ENCODE results near the gene CLIP1. TPM values are rescaled to one million over a fixed set of nuclear protein-coding genes. Genes with fewer than 3 reads are reported as not detected.

Gene CLIP1
- total RNA-seq, 3 donors from 2014 or later (not counting 1 experiment from before 2014, with no cell fraction given) = 67.1 to 88.5 (median 69.1) TPM

DNA sequence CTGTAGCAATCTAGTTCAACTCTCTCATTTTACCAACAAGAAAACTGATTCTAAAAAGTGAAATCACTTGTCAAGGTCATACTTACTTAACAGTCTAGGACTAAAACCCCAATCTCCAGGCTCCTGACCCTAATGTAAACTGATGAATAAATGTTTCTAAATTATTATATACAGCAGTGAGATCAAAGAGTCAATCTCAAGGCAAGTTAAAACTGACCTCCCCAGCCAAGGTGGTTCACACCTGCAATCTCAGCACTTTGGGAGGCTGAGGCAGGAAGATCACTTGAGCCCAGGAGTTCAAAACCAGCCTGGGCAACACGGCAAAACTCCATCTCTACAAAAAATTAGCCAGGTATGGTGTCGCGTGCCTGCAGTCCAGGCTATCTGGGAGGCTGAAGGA, 15.3 kb downstream of the CLIP1 start:
- Histone ChIP-seq H3K4me1 (ENCODE audit: control insufficient read depth, insufficient read depth, low read length) (peaks cover 2% of the 10 kb centered on the region), H3K27ac (ENCODE audit: low read length) (no peak overlapping the region), H3K9me3 (ENCODE audit: control insufficient read depth, insufficient read depth, low read length) (no peaks in the 10 kb centered on the region), H3K4me3 (ENCODE audit: low read length) (no peak overlapping the region), H3K27me3 (ENCODE audit: control insufficient read depth, insufficient read depth, low read length) (no peaks in the 10 kb centered on the region), H3K36me3 (ENCODE audit: control insufficient read depth, insufficient read depth, low read length) (no peaks in the 10 kb centered on the region)
- peak overlapping the region; percentile 45 to 57 for H3K27ac Mint-ChIP-seq
- intact Hi-C loops (cut with micrococcal nuclease) = no loop called here
- ATAC-seq (no peak), DNase-seq (no peak)
- H3K9me3 Mint-ChIP-seq = no peaks in the 10 kb centered on the region
- WGBS (ENCODE audit: insufficient coverage) = 94% methylated on average over 3 of the region's 3 CpGs
- TF ChIP-seq, protein P1, sequence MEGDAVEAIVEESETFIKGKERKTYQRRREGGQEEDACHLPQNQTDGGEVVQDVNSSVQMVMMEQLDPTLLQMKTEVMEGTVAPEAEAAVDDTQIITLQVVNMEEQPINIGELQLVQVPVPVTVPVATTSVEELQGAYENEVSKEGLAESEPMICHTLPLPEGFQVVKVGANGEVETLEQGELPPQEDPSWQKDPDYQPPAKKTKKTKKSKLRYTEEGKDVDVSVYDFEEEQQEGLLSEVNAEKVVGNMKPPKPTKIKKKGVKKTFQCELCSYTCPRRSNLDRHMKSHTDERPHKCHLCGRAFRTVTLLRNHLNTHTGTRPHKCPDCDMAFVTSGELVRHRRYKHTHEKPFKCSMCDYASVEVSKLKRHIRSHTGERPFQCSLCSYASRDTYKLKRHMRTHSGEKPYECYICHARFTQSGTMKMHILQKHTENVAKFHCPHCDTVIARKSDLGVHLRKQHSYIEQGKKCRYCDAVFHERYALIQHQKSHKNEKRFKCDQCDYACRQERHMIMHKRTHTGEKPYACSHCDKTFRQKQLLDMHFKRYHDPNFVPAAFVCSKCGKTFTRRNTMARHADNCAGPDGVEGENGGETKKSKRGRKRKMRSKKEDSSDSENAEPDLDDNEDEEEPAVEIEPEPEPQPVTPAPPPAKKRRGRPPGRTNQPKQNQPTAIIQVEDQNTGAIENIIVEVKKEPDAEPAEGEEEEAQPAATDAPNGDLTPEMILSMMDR (IDR thresholded peaks at IDR 0.05) = no peak
- H3K4me1 Mint-ChIP-seq = peaks cover 12 to 17% of the 10 kb centered on the region in 2 donors
- H3K27me3 Mint-ChIP-seq (ENCODE audit: low read depth in 2 of 2) = no peaks in the 10 kb centered on the region
- no peaks in the 10 kb centered on the region for H3K36me3 Mint-ChIP-seq
- H3K4me3 Mint-ChIP-seq = no peak overlapping the region

DNA sequence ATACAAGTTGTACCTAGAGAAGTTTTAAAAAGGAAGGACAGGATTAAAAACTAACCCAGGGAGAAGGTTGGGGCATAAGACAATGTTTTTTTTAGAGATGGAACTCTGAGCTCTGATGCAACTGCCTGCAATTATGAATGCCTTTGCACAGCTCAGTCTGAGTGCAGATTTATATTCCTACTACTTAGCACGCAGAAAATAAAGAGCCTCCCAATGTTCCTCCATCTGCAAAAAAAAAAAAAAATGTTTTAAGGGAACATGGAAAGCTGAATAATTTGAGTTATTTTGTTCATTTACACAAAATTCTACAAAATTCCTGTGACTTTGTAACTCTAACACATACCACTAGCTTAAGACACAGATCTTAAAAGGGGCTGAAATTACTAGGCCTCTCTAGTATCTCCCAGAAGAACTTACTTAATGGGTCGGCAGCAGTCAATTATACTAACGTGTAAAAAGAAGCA, 15.7 kb downstream of the CLIP1 start:
- intact Hi-C loops (cut with micrococcal nuclease) = no loop called here

DNA sequence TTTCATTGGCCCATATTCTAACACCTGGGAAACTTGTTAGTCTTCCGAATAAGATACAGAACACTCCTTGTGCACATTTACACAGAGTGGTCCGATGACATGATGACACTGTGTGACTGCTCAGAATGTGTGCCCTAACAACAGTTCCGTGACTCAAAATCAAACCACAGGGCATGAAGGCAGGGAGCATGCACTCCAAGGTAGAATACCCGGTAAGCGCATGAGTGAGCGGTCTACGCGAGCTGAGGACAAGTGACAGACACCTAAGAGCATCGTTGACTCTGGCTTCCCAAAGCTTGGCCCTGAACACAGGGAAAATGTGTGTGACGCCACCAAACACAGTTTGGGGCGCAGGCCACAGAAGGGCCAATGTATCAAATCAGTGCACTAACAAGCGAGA, 18.6 kb downstream of the CLIP1 start:
- H3K9me3 ChIP-seq (ENCODE audit: control insufficient read depth, insufficient read depth, low read length) = no peaks in the 10 kb centered on the region
- ATAC-seq (no peak), DNase-seq (no peak)
- TF ChIP-seq, protein P1 (IDR thresholded peaks at IDR 0.05) = no peak
- Mint-ChIP-seq H3K27ac (no peak overlapping the region), H3K9me3 (no peaks in the 10 kb centered on the region), H3K27me3 (ENCODE audit: low read depth in 2 of 2) (no peaks in the 10 kb centered on the region), H3K4me3 (no peak overlapping the region), H3K4me1 (peaks cover 21 to 23% of the 10 kb centered on the region in 2 donors), H3K36me3 (no peaks in the 10 kb centered on the region)
- intact Hi-C loops (cut with micrococcal nuclease) = no loop called here
- H3K27me3 ChIP-seq (ENCODE audit: control insufficient read depth, insufficient read depth, low read length) = no peaks in the 10 kb centered on the region
- H3K4me1 ChIP-seq (ENCODE audit: control insufficient read depth, insufficient read depth, low read length) = peaks cover 11% of the 10 kb centered on the region
- no peaks in the 10 kb centered on the region for H3K36me3 ChIP-seq (ENCODE audit: control insufficient read depth, insufficient read depth, low read length)
- WGBS (ENCODE audit: insufficient coverage) = 93% methylated on average over 12 of the region's 12 CpGs
- no peak overlapping the region for H3K4me3 ChIP-seq (ENCODE audit: low read length)
- H3K27ac ChIP-seq (ENCODE audit: low read length) = no peak overlapping the region

More for the DNA sequence above, 15.7 kb downstream of the CLIP1 start:
- Histone ChIP-seq H3K4me1 (ENCODE audit: control insufficient read depth, insufficient read depth, low read length) (peaks cover 2% of the 10 kb centered on the region), H3K9me3 (ENCODE audit: control insufficient read depth, insufficient read depth, low read length) (no peaks in the 10 kb centered on the region), H3K36me3 (ENCODE audit: control insufficient read depth, insufficient read depth, low read length) (no peaks in the 10 kb centered on the region), H3K27ac (ENCODE audit: low read length) (no peak overlapping the region), H3K4me3 (ENCODE audit: low read length) (no peak overlapping the region), H3K27me3 (ENCODE audit: control insufficient read depth, insufficient read depth, low read length) (no peaks in the 10 kb centered on the region)
- Mint-ChIP-seq H3K27me3 (ENCODE audit: low read depth in 2 of 2) (no peaks in the 10 kb centered on the region), H3K36me3 (no peaks in the 10 kb centered on the region), H3K4me1 (peaks cover 12 to 17% of the 10 kb centered on the region in 2 donors), H3K27ac (peak overlapping the region; percentile 45 to 57), H3K4me3 (no peak overlapping the region), H3K9me3 (no peaks in the 10 kb centered on the region)
- DNase-seq (no peak), ATAC-seq (no peak)
- TF ChIP-seq, protein P1 (IDR thresholded peaks at IDR 0.05) = no peak
- no CpG with 5 or more reads among the region's 3 CpGs for WGBS (ENCODE audit: insufficient coverage)

DNA sequence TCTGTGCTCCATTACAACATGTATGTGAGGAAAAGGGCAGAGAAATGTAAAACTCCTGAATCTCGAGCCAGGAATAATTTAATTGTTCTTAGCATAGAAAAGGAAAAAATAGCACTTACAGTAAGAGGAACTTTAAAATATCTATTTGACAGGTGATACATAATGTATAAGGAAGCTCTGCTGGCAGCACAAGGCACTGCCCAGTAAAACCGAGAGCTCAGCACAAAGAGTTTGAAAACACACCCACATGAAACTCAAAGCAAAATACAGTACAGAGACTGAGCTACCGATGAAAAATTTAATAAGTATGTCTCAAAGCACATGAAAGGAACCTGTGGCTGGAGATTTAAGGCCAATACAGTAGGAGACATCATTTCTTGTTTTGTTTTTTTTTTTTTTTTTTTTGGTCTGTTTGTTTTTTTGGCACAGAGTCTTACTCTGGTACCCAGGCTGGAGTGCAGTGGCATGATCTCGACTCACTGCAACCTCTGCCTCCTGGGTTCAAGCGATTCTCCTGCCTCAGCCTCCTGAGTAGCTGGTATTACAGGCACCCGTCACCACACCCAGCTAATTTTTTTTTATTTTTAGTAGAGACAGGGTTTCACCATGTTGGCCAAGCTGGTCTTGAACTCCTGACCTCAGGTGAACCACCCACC, 19.2 kb downstream of the CLIP1 start:
- H3K27ac Mint-ChIP-seq = no peak overlapping the region
- intact Hi-C loops (cut with micrococcal nuclease) = no loop called here
- no peaks in the 10 kb centered on the region for H3K9me3 Mint-ChIP-seq

More for the DNA sequence above, 19.2 kb downstream of the CLIP1 start:
- Mint-ChIP-seq H3K36me3 (no peaks in the 10 kb centered on the region), H3K27me3 (ENCODE audit: low read depth in 2 of 2) (no peaks in the 10 kb centered on the region), H3K4me1 (peaks cover 21 to 23% of the 10 kb centered on the region in 2 donors), H3K4me3 (no peak overlapping the region)
- ATAC-seq (no peak), DNase-seq (no peak)
- 49% methylated on average over 3 of the region's 6 CpGs for WGBS (ENCODE audit: insufficient coverage)
- Histone ChIP-seq H3K4me1 (ENCODE audit: control insufficient read depth, insufficient read depth, low read length) (peaks cover 11% of the 10 kb centered on the region), H3K27ac (ENCODE audit: low read length) (no peak overlapping the region), H3K27me3 (ENCODE audit: control insufficient read depth, insufficient read depth, low read length) (no peaks in the 10 kb centered on the region), H3K4me3 (ENCODE audit: low read length) (no peak overlapping the region), H3K36me3 (ENCODE audit: control insufficient read depth, insufficient read depth, low read length) (no peaks in the 10 kb centered on the region), H3K9me3 (ENCODE audit: control insufficient read depth, insufficient read depth, low read length) (no peaks in the 10 kb centered on the region)
- TF ChIP-seq, protein P1 (IDR thresholded peaks at IDR 0.05) = no peak
